HEK293 (cell line): ENCODE results near the gene GPR152.

Experiments
- HOXA7 ChIP-seq: sonication (generic); formaldehyde crosslinking; IDR thresholded peaks from 2 replicates; pipeline ENCODE4 v1.8.1; 2022; ENCODE audit warnings: missing genetic modification reagents, borderline replicate concordance
- PATZ1 ChIP-seq: fragments of 450-650 bp; formaldehyde crosslinking; IDR thresholded peaks from 2 replicates; pipeline ENCODE4 v1.5.1; 2016; ENCODE audit warnings: missing biosample characterization, missing genetic modification characterization
- RBAK ChIP-seq: fragments of 450-650 bp; formaldehyde crosslinking; IDR thresholded peaks from 2 replicates; pipeline ENCODE4 v1.5.1; 2016; ENCODE audit warnings: missing biosample characterization, missing genetic modification characterization
- SP7 ChIP-seq: fragments of 450-650 bp; formaldehyde crosslinking; IDR thresholded peaks from 2 replicates; pipeline ENCODE4 v1.5.1; 2016; ENCODE audit warnings: missing biosample characterization, missing genetic modification characterization
- ZBTB1 ChIP-seq: fragments of 450-650 bp; formaldehyde crosslinking; IDR thresholded peaks from 2 replicates; pipeline ENCODE4 v1.5.1; 2016; ENCODE audit warnings: missing biosample characterization, missing genetic modification characterization
- ZBTB26 ChIP-seq: fragments of 450-650 bp; formaldehyde crosslinking; optimal IDR thresholded peaks from 2 replicates; pipeline ENCODE3; 2016; ENCODE audit warnings: missing biosample characterization, mild to moderate bottlenecking, missing genetic modification characterization
- ZBTB44 ChIP-seq: fragments of 450-650 bp; IDR thresholded peaks from 2 replicates; pipeline ENCODE4 v1.5.1; 2018; ENCODE audit warnings: missing biosample characterization, mild to moderate bottlenecking, missing genetic modification characterization
- ZNF138 ChIP-seq: fragments of 450-650 bp; formaldehyde crosslinking; IDR thresholded peaks from 2 replicates; pipeline ENCODE4 v1.5.1; 2016; ENCODE audit warnings: missing biosample characterization, missing genetic modification characterization, borderline replicate concordance
- ZNF513 ChIP-seq: fragments of 450-650 bp; IDR thresholded peaks from 2 replicates; pipeline ENCODE4 v1.5.1; 2018; ENCODE audit warnings: missing biosample characterization, missing genetic modification characterization
- ZNF621 ChIP-seq: fragments of 450-650 bp; formaldehyde crosslinking; IDR thresholded peaks from 2 replicates; pipeline ENCODE4 v1.5.1; 2017; ENCODE audit warnings: missing biosample characterization, missing genetic modification characterization
- ZNF654 ChIP-seq: fragments of 450-650 bp; formaldehyde crosslinking; IDR thresholded peaks from 2 replicates; pipeline ENCODE4 v1.5.1; 2016; ENCODE audit warnings: low read depth, missing biosample characterization, missing genetic modification characterization
- TF ChIP-seq, protein P1 (sequence below): fragments of 450-650 bp; formaldehyde crosslinking; IDR thresholded peaks from 2 replicates; pipeline ENCODE4 v1.5.1; 2016; ENCODE audit warnings: missing biosample characterization, missing genetic modification characterization
- TF ChIP-seq, protein P2 (sequence below): fragments of 450-650 bp; formaldehyde crosslinking; conservative IDR thresholded peaks from 2 replicates; pipeline ENCODE4 v1.5.1; 2016; ENCODE audit warnings: low read depth, missing biosample characterization, missing genetic modification characterization
- TF ChIP-seq, protein P3 (sequence below): fragments of 450-650 bp; formaldehyde crosslinking; IDR thresholded peaks from 2 replicates; pipeline ENCODE4 v1.5.1; 2017; ENCODE audit warnings: missing biosample characterization, missing genetic modification characterization

DNA sequence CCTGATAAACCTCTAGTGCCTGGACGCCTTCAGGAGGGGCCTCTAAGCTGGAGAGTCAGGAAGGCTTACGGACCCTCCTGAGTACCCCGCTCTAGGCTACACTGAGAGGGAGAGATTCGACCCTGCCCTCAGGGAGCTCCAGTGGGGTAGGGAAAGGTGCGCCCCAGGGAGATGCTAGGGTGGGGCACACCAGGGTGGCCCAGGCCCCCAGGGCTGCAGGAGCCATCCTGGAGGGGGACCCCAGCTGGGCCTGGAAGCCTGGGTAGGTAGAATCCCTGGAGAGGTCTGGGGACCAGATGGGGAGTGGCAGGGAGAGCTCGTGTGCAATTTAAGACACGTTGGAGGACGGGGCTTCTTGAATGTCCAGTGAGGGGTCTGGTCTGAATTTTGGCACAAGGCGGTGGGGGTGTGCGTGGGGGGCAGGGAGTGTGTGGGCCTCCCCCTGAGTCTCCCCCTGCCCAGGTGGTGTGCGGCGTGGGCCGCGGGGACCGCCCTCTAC, 32.3 kb downstream of the GPR152 start:
- TF ChIP-seq, protein P1, sequence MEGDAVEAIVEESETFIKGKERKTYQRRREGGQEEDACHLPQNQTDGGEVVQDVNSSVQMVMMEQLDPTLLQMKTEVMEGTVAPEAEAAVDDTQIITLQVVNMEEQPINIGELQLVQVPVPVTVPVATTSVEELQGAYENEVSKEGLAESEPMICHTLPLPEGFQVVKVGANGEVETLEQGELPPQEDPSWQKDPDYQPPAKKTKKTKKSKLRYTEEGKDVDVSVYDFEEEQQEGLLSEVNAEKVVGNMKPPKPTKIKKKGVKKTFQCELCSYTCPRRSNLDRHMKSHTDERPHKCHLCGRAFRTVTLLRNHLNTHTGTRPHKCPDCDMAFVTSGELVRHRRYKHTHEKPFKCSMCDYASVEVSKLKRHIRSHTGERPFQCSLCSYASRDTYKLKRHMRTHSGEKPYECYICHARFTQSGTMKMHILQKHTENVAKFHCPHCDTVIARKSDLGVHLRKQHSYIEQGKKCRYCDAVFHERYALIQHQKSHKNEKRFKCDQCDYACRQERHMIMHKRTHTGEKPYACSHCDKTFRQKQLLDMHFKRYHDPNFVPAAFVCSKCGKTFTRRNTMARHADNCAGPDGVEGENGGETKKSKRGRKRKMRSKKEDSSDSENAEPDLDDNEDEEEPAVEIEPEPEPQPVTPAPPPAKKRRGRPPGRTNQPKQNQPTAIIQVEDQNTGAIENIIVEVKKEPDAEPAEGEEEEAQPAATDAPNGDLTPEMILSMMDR (tag by site-specific recombination): no peak
- TF ChIP-seq ZBTB26 (tag by site-specific recombination): no peak
- no peak for TF ChIP-seq PATZ1 (tag by site-specific recombination)
- TF ChIP-seq ZBTB1 (tag by site-specific recombination): no peak
- TF ChIP-seq, protein P2, sequence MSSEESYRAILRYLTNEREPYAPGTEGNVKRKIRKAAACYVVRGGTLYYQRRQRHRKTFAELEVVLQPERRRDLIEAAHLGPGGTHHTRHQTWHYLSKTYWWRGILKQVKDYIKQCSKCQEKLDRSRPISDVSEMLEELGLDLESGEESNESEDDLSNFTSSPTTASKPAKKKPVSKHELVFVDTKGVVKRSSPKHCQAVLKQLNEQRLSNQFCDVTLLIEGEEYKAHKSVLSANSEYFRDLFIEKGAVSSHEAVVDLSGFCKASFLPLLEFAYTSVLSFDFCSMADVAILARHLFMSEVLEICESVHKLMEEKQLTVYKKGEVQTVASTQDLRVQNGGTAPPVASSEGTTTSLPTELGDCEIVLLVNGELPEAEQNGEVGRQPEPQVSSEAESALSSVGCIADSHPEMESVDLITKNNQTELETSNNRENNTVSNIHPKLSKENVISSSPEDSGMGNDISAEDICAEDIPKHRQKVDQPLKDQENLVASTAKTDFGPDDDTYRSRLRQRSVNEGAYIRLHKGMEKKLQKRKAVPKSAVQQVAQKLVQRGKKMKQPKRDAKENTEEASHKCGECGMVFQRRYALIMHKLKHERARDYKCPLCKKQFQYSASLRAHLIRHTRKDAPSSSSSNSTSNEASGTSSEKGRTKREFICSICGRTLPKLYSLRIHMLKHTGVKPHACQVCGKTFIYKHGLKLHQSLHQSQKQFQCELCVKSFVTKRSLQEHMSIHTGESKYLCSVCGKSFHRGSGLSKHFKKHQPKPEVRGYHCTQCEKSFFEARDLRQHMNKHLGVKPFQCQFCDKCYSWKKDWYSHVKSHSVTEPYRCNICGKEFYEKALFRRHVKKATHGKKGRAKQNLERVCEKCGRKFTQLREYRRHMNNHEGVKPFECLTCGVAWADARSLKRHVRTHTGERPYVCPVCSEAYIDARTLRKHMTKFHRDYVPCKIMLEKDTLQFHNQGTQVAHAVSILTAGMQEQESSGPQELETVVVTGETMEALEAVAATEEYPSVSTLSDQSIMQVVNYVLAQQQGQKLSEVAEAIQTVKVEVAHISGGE (tag by site-specific recombination): no peak
- no peak for TF ChIP-seq ZNF621
- TF ChIP-seq, protein P3, sequence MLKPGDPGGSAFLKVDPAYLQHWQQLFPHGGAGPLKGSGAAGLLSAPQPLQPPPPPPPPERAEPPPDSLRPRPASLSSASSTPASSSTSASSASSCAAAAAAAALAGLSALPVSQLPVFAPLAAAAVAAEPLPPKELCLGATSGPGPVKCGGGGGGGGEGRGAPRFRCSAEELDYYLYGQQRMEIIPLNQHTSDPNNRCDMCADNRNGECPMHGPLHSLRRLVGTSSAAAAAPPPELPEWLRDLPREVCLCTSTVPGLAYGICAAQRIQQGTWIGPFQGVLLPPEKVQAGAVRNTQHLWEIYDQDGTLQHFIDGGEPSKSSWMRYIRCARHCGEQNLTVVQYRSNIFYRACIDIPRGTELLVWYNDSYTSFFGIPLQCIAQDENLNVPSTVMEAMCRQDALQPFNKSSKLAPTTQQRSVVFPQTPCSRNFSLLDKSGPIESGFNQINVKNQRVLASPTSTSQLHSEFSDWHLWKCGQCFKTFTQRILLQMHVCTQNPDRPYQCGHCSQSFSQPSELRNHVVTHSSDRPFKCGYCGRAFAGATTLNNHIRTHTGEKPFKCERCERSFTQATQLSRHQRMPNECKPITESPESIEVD: no peak
- no peak for TF ChIP-seq SP7
- TF ChIP-seq ZNF513 (tag by site-specific recombination): no peak
- no peak for TF ChIP-seq HOXA7 (CRISPR knock-in tag)
- TF ChIP-seq ZNF138 (tag by site-specific recombination): no peak
- TF ChIP-seq ZNF654: no peak
- TF ChIP-seq RBAK (tag by site-specific recombination): no peak
- no peak for TF ChIP-seq ZBTB44 (tag by site-specific recombination)
